Thymus (tissue), 11 donors: ENCODE measurements around the gene GSK3B. TPM values are rescaled to one million over a fixed set of nuclear protein-coding genes. Genes with fewer than 3 reads are reported as not detected.

Source experiments
- DNase-seq, 9 donors: peaks; one replicate each; pipeline ENCODE4 v3.0.0-alpha.2; 2013; ENCODE audit warnings: low spot score in 9 of 9, low read depth in 6 of 9, missing footprints in 1 of 9
- H3K27ac ChIP-seq, 2 donors: one replicate each; pipeline ENCODE4 v1.5.1; 2013; ENCODE audit warnings: control low read depth in 1 of 2, low read depth in 1 of 2, low read length in 1 of 2, mild to moderate bottlenecking in 1 of 2, moderate library complexity in 1 of 2
- H3K27me3 ChIP-seq, 2 donors: one replicate each; pipeline ENCODE4 v1.5.1; 2013; ENCODE audit warnings: low read length in 1 of 2; ENCODE audit not compliant: control insufficient read depth in 2 of 2, insufficient read depth in 1 of 2
- H3K36me3 ChIP-seq, 2 donors: one replicate each; pipeline ENCODE4 v1.5.1; 2013; ENCODE audit warnings: low read length in 1 of 2, mild to moderate bottlenecking in 1 of 2, moderate library complexity in 1 of 2; ENCODE audit not compliant: control insufficient read depth in 2 of 2, insufficient read depth in 2 of 2
- H3K4me1 ChIP-seq, 2 donors: one replicate each; pipeline ENCODE4 v1.5.1; 2013; ENCODE audit warnings: low read length in 2 of 2; ENCODE audit not compliant: control insufficient read depth in 2 of 2, insufficient read depth in 2 of 2
- H3K4me3 ChIP-seq, 2 donors: one replicate each; pipeline ENCODE4 v1.5.1; 2013; ENCODE audit warnings: low read length in 2 of 2, control low read depth in 1 of 2, mild to moderate bottlenecking in 1 of 2
- H3K9me3 ChIP-seq, 2 donors: one replicate each; pipeline ENCODE4 v1.5.1; 2013; ENCODE audit warnings: low read length in 1 of 2, mild to moderate bottlenecking in 1 of 2; ENCODE audit not compliant: control insufficient read depth in 2 of 2, insufficient read depth in 1 of 2
- WGBS: extraction: QIAGEN DNeasy Blood & Tissue Kit; methylation state at CpG from one replicate; pipeline ENCODE4 v1.1.7; 2013; 5-methylcytosine and 5-hydroxymethylcytosine counted together
- polyA plus RNA-seq: library from polyadenylated mRNA; stranded (reverse); fragments of 200-250 nt; gene quantifications from one replicate; pipeline ENCODE4 v1.2.3, GENCODE V29; 2013
- total RNA-seq: library from RNA; stranded (reverse); fragments of 120-200 nt; gene quantifications from one replicate; pipeline ENCODE4 v1.2.4, GENCODE V29; 2013
- donor health status: healthy.

Gene GSK3B
- total and polyA plus RNA-seq, 2 donors, result 10.9 to 34.0 TPM

GRCh38 chr3:120103276-120103675 is 9.0 kb upstream of the GSK3B start:
- no peaks in the 10 kb centered on the region for H3K9me3 ChIP-seq
- 87% methylated on average over 7 of the region's 7 CpGs for WGBS
- no peaks in the 10 kb centered on the region for H3K27me3 ChIP-seq
- H3K4me1 ChIP-seq, result peaks cover 0 to under 1% of the 10 kb centered on the region in 2 donors
- H3K36me3 ChIP-seq, result no peaks in the 10 kb centered on the region
- DNase-seq, result no peak
- H3K4me3 ChIP-seq, result no peak overlapping the region
- no peak overlapping the region for H3K27ac ChIP-seq

GRCh38 chr3:120102674-120103073 is 8.4 kb upstream of the GSK3B start:
- Histone ChIP-seq H3K9me3 (no peaks in the 10 kb centered on the region), H3K36me3 (no peaks in the 10 kb centered on the region), H3K4me1 (no peaks in the 10 kb centered on the region), H3K4me3 (no peak overlapping the region), H3K27ac (peak overlapping the region in 1 of 2 donors; percentile 42), H3K27me3 (no peaks in the 10 kb centered on the region)
- no peak for DNase-seq
- 94% methylated on average over 3 of the region's 3 CpGs for WGBS

- no peaks in the 10 kb centered on the region for H3K9me3 ChIP-seq
- no peaks in the 10 kb centered on the region for H3K36me3 ChIP-seq
- H3K27me3 ChIP-seq, result no peaks in the 10 kb centered on the region
- 96% methylated on average over 3 of the region's 3 CpGs for WGBS
- peak overlapping the region in 1 of 2 donors; percentile 18 for H3K27ac ChIP-seq
- no peak overlapping the region for H3K4me3 ChIP-seq
- H3K4me1 ChIP-seq, result no peaks in the 10 kb centered on the region
- DNase-seq, result no peak
Measured at GRCh38 chr3:120102232-120102631, 8.0 kb upstream of the GSK3B start.

GRCh38 chr3:120101624-120102023 is 7.4 kb upstream of the GSK3B start:
- no peaks in the 10 kb centered on the region for H3K27me3 ChIP-seq
- DNase-seq, result no peak
- WGBS, result 97% methylated on average over 3 of the region's 3 CpGs
- no peaks in the 10 kb centered on the region for H3K9me3 ChIP-seq
- H3K4me1 ChIP-seq, result peaks cover 2 to 6% of the 10 kb centered on the region in 2 donors
- H3K4me3 ChIP-seq, result no peak overlapping the region
- H3K36me3 ChIP-seq, result no peaks in the 10 kb centered on the region
- H3K27ac ChIP-seq, result no peak overlapping the region

- no peak for DNase-seq
- Histone ChIP-seq H3K27me3 (no peaks in the 10 kb centered on the region), H3K9me3 (no peaks in the 10 kb centered on the region), H3K27ac (no peak overlapping the region), H3K36me3 (no peaks in the 10 kb centered on the region), H3K4me3 (no peak overlapping the region), H3K4me1 (peaks cover 8 to 13% of the 10 kb centered on the region in 2 donors)
- 98% methylated on average over 1 of the region's 1 CpG for WGBS
Measured at GRCh38 chr3:120100711-120101110, 6.5 kb upstream of the GSK3B start.

- H3K27me3 ChIP-seq, result no peaks in the 10 kb centered on the region
- H3K9me3 ChIP-seq, result no peaks in the 10 kb centered on the region
- DNase-seq, result no peak
- peaks cover 8 to 13% of the 10 kb centered on the region in 2 donors for H3K4me1 ChIP-seq
- no peak overlapping the region for H3K27ac ChIP-seq
- H3K4me3 ChIP-seq, result no peak overlapping the region
- no peaks in the 10 kb centered on the region for H3K36me3 ChIP-seq
Measured at GRCh38 chr3:120098710-120099109, 4.5 kb upstream of the GSK3B start.

- no peak for DNase-seq
- peaks cover 8 to 13% of the 10 kb centered on the region in 2 donors for H3K4me1 ChIP-seq
- H3K36me3 ChIP-seq, result no peaks in the 10 kb centered on the region
- WGBS, result 0% methylated on average over 1 of the region's 1 CpG
- H3K27ac ChIP-seq, result peak overlapping the region; percentile 99
- peak overlapping the region; percentile 73 to 87 for H3K4me3 ChIP-seq
- H3K9me3 ChIP-seq, result no peaks in the 10 kb centered on the region
- no peaks in the 10 kb centered on the region for H3K27me3 ChIP-seq
Measured at GRCh38 chr3:120095979-120096426, 1.8 kb upstream of the GSK3B start.

- H3K27ac ChIP-seq, result peak overlapping the region; percentile 99
- H3K4me3 ChIP-seq, result peak overlapping the region; percentile 73 to 87
- peaks cover 8 to 13% of the 10 kb centered on the region in 2 donors for H3K4me1 ChIP-seq
- under 1% methylated on average over 58 of the region's 58 CpGs for WGBS
- DNase-seq, result peak in 8 of 9 donors; percentile 61 to 90 (median 70)
- no peaks in the 10 kb centered on the region for H3K9me3 ChIP-seq
- no peaks in the 10 kb centered on the region for H3K27me3 ChIP-seq
- no peaks in the 10 kb centered on the region for H3K36me3 ChIP-seq
Measured at GRCh38 chr3:120095226-120095978, 1.2 kb upstream of the GSK3B start.

- H3K36me3 ChIP-seq, result no peaks in the 10 kb centered on the region
- peak overlapping the region; percentile 73 to 87 for H3K4me3 ChIP-seq
- peaks cover 8 to 13% of the 10 kb centered on the region in 2 donors for H3K4me1 ChIP-seq
- DNase-seq, result peak in 8 of 9 donors; percentile 95 to 100 (median 100)
- H3K27ac ChIP-seq, result peak overlapping the region; percentile 99
- no peaks in the 10 kb centered on the region for H3K9me3 ChIP-seq
- under 1% methylated on average over 31 of the region's 31 CpGs for WGBS
- no peaks in the 10 kb centered on the region for H3K27me3 ChIP-seq
Measured at GRCh38 chr3:120094776-120095225, 554 bp upstream of the GSK3B start.
